Measurements from ENCODE around the gene HSPG2. TPM values are rescaled to one million over a fixed set of nuclear protein-coding genes. Genes with fewer than 3 reads are reported as not detected.

Gene HSPG2
- total and polyA plus RNA-seq, 10 of the 15 experiments (the other 5 are each of a cell fraction or from before 2014, with no cell fraction given), result 0.30 to 3.4 (median 0.73) TPM; not detected in 2

- TF ChIP-seq NR2C1 (IDR thresholded peaks at IDR 0.05) (no peak), GABPA (IDR thresholded peaks at IDR 0.05; ENCODE audit: low read depth) (no peak), CTCF (IDR thresholded peaks at IDR 0.05 in 2 of 3, conservative IDR thresholded peaks at IDR 0.05 in 1 of 3; ENCODE audit: control insufficient read depth in 2 of 3, extremely low read depth in 1 of 3, insufficient read depth in 1 of 3, low read depth in 3 of 3, low read length in 3 of 3) (no peak), DPF2 (IDR thresholded peaks at IDR 0.05) (0 out of 2 replicates have a peak, but pooled peaks have one; percentile 74), POLR2AphosphoS5 (IDR thresholded peaks at IDR 0.05; ENCODE audit: low read length) (peak; percentile 69), ZNF622 (IDR thresholded peaks at IDR 0.05) (no peak), CHD1 (IDR thresholded peaks at IDR 0.05; ENCODE audit: low read depth, low read length) (no peak; the same call in 1 of the 2 replicates), ZBTB4 (CRISPR knock-in tag; IDR thresholded peaks at IDR 0.05) (no peak), NFIC (IDR thresholded peaks at IDR 0.05; ENCODE audit: low read depth, low read length) (peak; percentile 74), ATF7 (IDR thresholded peaks at IDR 0.05; ENCODE audit: low read depth) (peak; percentile 94), ZZZ3 (IDR thresholded peaks at IDR 0.05; ENCODE audit: control insufficient read depth, insufficient read length, low read depth) (no peak), ATF2 (IDR thresholded peaks at IDR 0.05; ENCODE audit: low read length) (peak; percentile 92), RBBP5 (conservative IDR thresholded peaks at IDR 0.05) (no peak), ZNF207 (IDR thresholded peaks at IDR 0.05; ENCODE audit: borderline replicate concordance) (no peak), EZH2 (IDR thresholded peaks at IDR 0.05; ENCODE audit: borderline replicate concordance, control insufficient read depth, low read depth, low read length) (no peak), FOXM1 (IDR thresholded peaks at IDR 0.05; ENCODE audit: low read depth, low read length) (peak; percentile 82; the same call in 1 of the 2 replicates), ZNF217 (IDR thresholded peaks at IDR 0.05) (no peak), IKZF1 (conservative IDR thresholded peaks at IDR 0.05) (peak; percentile 90), SIN3A (IDR thresholded peaks at IDR 0.05; ENCODE audit: low read depth, low read length) (0 out of 2 replicates have a peak, but pooled peaks have one; percentile 26), LARP7 (IDR thresholded peaks at IDR 0.05) (no peak), MYC (IDR thresholded peaks at IDR 0.05; ENCODE audit: insufficient read depth, insufficient read length, insufficient replicate concordance, low read length, severe bottlenecking) (no peak), TAF1 (IDR thresholded peaks at IDR 0.05; ENCODE audit: borderline replicate concordance, low read depth, low read length) (no peak), YBX1 (IDR thresholded peaks at IDR 0.05) (no peak), MTA2 (IDR thresholded peaks at IDR 0.05; ENCODE audit: low read depth) (peak; percentile 90), HDGF (IDR thresholded peaks at IDR 0.05) (no peak), ASH2L (IDR thresholded peaks at IDR 0.05; ENCODE audit: borderline replicate concordance, low read depth) (no peak)
Measured at GRCh38 chr1:21779613-21780521, 157.2 kb downstream of the HSPG2 start (continued).

All from GM12878 (cell line).